GM18951 (cell line): ENCODE measurements around the gene SLC5A9.

Experiments
- POLR2A ChIP-seq: IDR thresholded peaks from 4 replicates; pipeline ENCODE4 v1.6.1; 2011; ENCODE audit warnings: mild to moderate bottlenecking; ENCODE audit not compliant: insufficient read length, insufficient read depth; ENCODE audit errors: extremely low read depth
- in situ Hi-C: fragments of 300-500 bp; cut with MboI; formaldehyde crosslinking; loops from one replicate; pipeline ENCODE4 v1.12.0; 2022; ENCODE audit warnings: low sequenced_read_pairs, mixed read lengths, inconsistent platforms; ENCODE audit not compliant: unreplicated experiment

The SLC5A9 gene

GRCh38 chr1:48222501-48223242, at the start of gene SLC5A9:
Gene SLC5A9, plus strand, starts transcription at chr1:48222716. Its CDS starts 21 bp downstream, at chr1:48222737.
- no peak for TF ChIP-seq POLR2A
- in situ Hi-C loops = no loop called here

DNA sequence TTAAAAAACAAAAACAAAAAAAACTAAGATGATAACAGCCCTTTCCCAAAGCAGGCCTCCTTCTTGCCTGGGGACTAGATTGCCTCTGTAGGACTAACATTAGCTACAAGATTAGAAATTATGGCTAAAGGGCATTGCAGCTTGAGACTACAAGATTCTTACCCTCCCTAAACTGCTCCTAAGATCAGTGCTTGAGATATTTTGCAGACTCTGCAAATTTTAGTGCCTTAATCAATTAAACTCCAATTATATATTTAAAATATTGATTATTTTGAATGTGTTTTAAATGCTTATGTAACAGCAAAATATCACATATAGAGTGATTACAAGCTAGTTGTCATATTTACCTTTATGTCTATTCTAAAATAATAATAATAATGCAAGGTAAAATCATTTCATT, 47.4 kb upstream of the SLC5A9 start:
- no peak for TF ChIP-seq POLR2A
- in situ Hi-C loops = no loop called here

- TF ChIP-seq POLR2A = no peak
- in situ Hi-C loops = no loop called here
These were observed 45.3 kb upstream of the SLC5A9 start for GRCh38 chr1:48177257-48177656.

GRCh38 chr1:48181669-48182367, 40.7 kb upstream of the SLC5A9 start:
- TF ChIP-seq POLR2A = no peak

GRCh38 chr1:48182439-48182838, 40.1 kb upstream of the SLC5A9 start:
- TF ChIP-seq POLR2A = no peak
- in situ Hi-C loops = no loop called here

More at GRCh38 chr1:48181669-48182367, 40.7 kb upstream of the SLC5A9 start:
- in situ Hi-C loops = no loop called here

DNA sequence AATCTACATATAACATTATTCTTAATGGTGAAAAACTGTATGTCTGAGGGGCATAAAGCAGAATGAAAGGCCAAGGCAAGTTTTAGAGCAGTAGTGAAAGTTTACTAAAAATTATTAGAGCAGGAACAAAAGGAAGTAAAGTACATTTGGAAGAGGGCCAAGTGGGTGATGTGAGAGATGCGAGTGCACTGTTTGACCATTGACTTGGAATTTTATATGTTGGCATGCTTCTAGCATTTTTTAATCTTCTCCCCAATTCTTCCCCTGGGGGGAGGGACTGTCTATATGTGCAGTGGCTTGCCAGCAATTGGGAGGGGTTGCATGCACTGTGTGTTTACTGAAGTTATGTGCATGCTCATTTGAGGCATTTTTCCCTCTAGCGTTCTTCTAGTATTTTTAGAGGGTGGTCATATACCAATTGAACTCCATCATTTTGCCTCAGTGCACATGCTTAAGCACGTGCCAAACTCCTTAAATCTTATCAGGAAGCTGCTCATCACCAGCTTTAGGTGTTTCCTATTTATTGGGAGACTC, 36.1 kb upstream of the SLC5A9 start:
- TF ChIP-seq POLR2A = no peak
- in situ Hi-C loops = no loop called here

DNA sequence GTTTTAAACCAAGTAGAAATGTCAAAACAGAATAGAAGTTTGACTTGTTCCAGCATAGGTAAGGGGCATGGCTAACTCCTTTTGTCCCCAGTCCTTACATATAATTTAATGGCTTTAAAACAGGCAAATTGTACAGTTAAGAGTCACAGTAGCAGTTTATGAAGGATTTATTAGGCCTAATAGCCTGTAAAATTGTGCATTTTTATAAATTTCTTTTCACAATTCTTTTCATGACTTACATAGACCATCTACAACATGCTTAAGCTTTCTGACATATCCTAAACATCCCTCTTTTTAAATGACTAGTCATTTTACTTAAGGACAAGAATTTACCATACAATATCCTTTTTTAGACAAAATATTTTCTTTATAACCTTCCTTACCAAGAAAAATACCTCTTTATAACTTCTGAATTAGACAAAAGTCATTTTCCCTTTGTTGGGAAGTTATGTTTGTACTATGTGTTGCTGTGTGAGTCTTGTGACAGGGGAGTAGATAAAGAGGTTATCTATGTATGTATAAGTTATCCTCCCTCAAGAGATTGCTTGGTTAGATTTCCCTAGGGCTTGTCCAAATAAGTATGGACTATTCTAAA, 34.5 kb upstream of the SLC5A9 start:
- no peak for TF ChIP-seq POLR2A

GRCh38 chr1:48190881-48191280, 31.6 kb upstream of the SLC5A9 start:
- in situ Hi-C loops = no loop called here
- no peak for TF ChIP-seq POLR2A

More for the DNA sequence above, 34.5 kb upstream of the SLC5A9 start:
- in situ Hi-C loops = no loop called here

- in situ Hi-C loops = no loop called here
- no peak for TF ChIP-seq POLR2A
These were observed 27.7 kb upstream of the SLC5A9 start for GRCh38 chr1:48194801-48195200.

- in situ Hi-C loops = no loop called here
- no peak for TF ChIP-seq POLR2A
These were observed 26.3 kb upstream of the SLC5A9 start for GRCh38 chr1:48196237-48196636.

GRCh38 chr1:48198970-48199369, 23.5 kb upstream of the SLC5A9 start:
- in situ Hi-C loops = no loop called here

DNA sequence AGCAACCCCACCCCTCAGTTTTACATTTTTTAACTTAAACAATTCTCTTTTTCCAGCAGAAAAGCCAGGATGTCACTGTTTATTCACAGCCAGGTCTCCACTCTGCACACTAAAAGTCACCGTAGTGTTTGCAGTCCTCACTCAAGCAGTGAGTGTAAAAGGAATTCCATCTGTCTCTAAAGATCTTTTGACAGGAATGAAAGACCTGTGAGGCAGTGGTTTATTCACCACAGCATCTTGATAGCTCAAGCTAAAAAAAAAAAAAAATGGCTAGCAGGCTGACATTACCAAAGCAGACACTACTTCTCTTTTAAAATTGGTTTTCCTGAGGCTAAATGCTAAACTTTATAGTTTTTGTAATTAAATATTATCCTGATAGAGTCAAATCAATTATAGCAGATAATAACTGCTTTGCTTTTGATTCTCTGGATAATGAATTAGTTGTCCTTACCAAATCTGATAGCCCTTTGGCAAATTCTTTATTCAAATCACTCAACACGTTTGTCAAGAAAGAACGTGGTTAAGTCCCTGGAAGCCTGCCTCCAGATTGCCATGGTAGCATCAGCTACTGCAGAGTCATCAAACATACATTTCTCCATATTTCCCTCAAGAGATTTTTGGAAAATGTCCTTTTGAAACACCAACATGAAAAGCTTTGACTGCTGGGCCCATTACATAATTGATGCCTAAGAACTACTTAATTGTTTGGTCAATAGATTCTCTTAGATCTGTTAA, 22.2 kb upstream of the SLC5A9 start:
- in situ Hi-C loops = loop anchor here (10.0 kb wide), 1 partner anchor 96 kb away; no protein-coding TSS in a partner anchor
- TF ChIP-seq POLR2A = no peak

More at GRCh38 chr1:48198970-48199369, 23.5 kb upstream of the SLC5A9 start:
- TF ChIP-seq POLR2A = no peak
